GM18502 (cell line): ENCODE data around the gene MEX3A.
"Not testable (repeated sequence)": the region's sequence is repeated elsewhere in the genome, so short reads cannot be mapped to it uniquely, and the experiment has no call there.

Experiments used
- ATAC-seq: cut with Tn5 transposase; IDR thresholded peaks from one replicate; pipeline ENCODE4 v1.9.1; 2021; ENCODE audit warnings: mild to moderate bottlenecking; ENCODE audit not compliant: unreplicated experiment, poor library complexity

Gene MEX3A

GRCh38 chr1:156080241-156080862 is 1.9 kb downstream of the MEX3A start:
- no peak for ATAC-seq

GRCh38 chr1:156079762-156080161 is 2.5 kb downstream of the MEX3A start:
- no peak for ATAC-seq

- no peak for ATAC-seq
Observed at GRCh38 chr1:156078728-156079127, 3.5 kb downstream of the MEX3A start.

- ATAC-seq, result no peak
Observed at GRCh38 chr1:156077430-156077760, 4.9 kb downstream of the MEX3A start.

GRCh38 chr1:156076609-156077429 is 5.4 kb downstream of the MEX3A start:
- no peak for ATAC-seq

- no peak for ATAC-seq
Observed at GRCh38 chr1:156075775-156076204, 6.5 kb downstream of the MEX3A start.

- ATAC-seq, result no peak
Observed at GRCh38 chr1:156075162-156075561, 7.1 kb downstream of the MEX3A start.

- ATAC-seq, result no peak
Observed at GRCh38 chr1:156074661-156075060, 7.6 kb downstream of the MEX3A start.

- ATAC-seq, result no peak
Observed at GRCh38 chr1:156073740-156074139, 8.5 kb downstream of the MEX3A start.

GRCh38 chr1:156073110-156073687 is 9.1 kb downstream of the MEX3A start:
- ATAC-seq, result no peak

GRCh38 chr1:156072251-156072650 is 10.0 kb downstream of the MEX3A start:
- ATAC-seq, result no peak

- not testable (repeated sequence) for ATAC-seq
Observed at GRCh38 chr1:156071332-156071816, 10.9 kb downstream of the MEX3A start.

- no peak for ATAC-seq
Observed at GRCh38 chr1:156070548-156070947, 11.7 kb downstream of the MEX3A start.

- no peak for ATAC-seq
Observed at GRCh38 chr1:156069490-156070455, 12.5 kb downstream of the MEX3A start.

GRCh38 chr1:156067262-156067661 is 15.0 kb downstream of the MEX3A start:
- ATAC-seq, result no peak

- ATAC-seq, result no peak
Observed at GRCh38 chr1:156065871-156066270, 16.4 kb downstream of the MEX3A start.

GRCh38 chr1:156065212-156065611 is 17.1 kb downstream of the MEX3A start:
- ATAC-seq, result no peak

GRCh38 chr1:156064615-156065014 is 17.6 kb downstream of the MEX3A start:
- ATAC-seq, result no peak

GRCh38 chr1:156063997-156064285 is 18.3 kb downstream of the MEX3A start:
- no peak for ATAC-seq

- ATAC-seq, result no peak
Observed at GRCh38 chr1:156062189-156062588, 20.1 kb downstream of the MEX3A start.
